ENCODE measurements around the gene DNAJB11. TPM values are rescaled to one million over a fixed set of nuclear protein-coding genes. Genes with fewer than 3 reads are reported as not detected.
"Not testable (repeated sequence)": the region's sequence is repeated elsewhere in the genome, so short reads cannot be mapped to it uniquely, and the experiment has no call there.

Gene DNAJB11
- total RNA-seq, 1 donor from 2014 or later: 37.8 TPM

DNA sequence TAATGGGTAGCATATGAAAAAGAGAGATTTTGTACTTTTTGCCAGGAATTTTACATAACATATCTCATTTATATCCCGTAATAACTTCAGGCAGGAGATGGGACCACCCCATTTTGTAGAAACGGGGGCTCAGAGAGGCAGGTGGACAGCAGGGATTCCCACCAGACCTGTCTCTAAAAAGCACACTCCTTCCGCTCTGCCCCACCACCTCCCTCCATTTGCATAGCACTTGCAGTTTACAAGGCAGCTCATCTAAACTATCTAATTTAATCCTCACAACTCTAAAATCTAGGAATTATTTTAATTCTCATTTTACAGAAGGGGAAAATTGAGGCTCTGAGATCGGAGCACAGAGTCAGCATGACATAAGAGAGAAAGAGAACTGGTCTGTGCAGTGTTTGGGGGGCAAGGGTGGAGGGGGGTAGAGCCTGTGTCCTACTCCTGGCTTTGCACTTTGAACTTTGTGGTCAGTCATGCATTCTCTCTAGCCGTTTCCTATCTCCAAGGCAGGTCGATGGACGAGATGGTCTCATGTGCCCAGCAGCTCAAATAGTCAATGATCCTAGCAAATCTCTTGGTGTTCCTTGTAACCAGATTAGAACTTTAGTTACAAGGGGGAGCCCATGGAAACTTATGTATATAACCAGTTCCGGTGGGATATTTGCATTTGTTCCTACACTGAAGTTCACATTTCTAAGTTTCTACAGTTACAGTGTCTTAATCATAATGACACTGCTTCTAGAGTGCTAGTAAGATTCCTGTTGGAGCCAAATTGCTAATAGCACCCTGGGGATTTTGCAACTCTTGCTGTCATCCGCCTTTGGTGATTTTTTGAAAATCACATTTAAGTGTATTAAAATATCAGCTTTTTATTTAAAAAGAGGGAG, 44.9 kb upstream of the DNAJB11 start:
- no peak for DNase-seq

DNA sequence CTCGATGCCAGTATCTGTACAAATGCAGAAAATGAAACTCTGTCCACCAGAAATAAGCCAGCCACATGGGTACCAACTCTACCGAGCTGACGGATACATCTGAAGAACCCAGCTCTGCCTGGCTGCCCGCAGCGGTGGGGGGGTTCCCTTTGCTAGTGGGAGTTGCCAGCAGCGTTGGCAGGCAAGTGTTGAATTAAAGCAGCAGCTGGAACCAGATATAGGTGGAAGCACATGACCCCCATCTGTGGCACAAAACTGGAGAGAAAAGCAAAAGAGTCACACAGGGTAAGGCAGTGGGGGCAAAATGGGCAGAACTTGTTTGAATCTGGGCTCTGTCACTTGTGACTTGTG, 44.3 kb upstream of the DNAJB11 start:
- TF ChIP-seq, protein P1, sequence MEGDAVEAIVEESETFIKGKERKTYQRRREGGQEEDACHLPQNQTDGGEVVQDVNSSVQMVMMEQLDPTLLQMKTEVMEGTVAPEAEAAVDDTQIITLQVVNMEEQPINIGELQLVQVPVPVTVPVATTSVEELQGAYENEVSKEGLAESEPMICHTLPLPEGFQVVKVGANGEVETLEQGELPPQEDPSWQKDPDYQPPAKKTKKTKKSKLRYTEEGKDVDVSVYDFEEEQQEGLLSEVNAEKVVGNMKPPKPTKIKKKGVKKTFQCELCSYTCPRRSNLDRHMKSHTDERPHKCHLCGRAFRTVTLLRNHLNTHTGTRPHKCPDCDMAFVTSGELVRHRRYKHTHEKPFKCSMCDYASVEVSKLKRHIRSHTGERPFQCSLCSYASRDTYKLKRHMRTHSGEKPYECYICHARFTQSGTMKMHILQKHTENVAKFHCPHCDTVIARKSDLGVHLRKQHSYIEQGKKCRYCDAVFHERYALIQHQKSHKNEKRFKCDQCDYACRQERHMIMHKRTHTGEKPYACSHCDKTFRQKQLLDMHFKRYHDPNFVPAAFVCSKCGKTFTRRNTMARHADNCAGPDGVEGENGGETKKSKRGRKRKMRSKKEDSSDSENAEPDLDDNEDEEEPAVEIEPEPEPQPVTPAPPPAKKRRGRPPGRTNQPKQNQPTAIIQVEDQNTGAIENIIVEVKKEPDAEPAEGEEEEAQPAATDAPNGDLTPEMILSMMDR (IDR thresholded peaks at IDR 0.05): no peak
- Histone ChIP-seq H3K9me3 (no peaks in the 10 kb centered on the region), H3K4me3 (no peak overlapping the region), H3K27ac (no peak overlapping the region), H3K4me1 (no peaks in the 10 kb centered on the region), H3K27me3 (ENCODE audit: low read depth) (no peaks in the 10 kb centered on the region), H3K36me3 (no peaks in the 10 kb centered on the region)
- intact Hi-C loops (cut with DNase I): no loop called here
- DNase-seq (no peak), ATAC-seq (no peak)

More for the DNA sequence above, 44.9 kb upstream of the DNAJB11 start:
- no peaks in the 10 kb centered on the region for H3K36me3 ChIP-seq
- intact Hi-C loops (cut with DNase I): no loop called here
- no peaks in the 10 kb centered on the region for H3K27me3 ChIP-seq (ENCODE audit: low read depth)
- no peak overlapping the region for H3K27ac ChIP-seq
- no peaks in the 10 kb centered on the region for H3K4me1 ChIP-seq
- H3K4me3 ChIP-seq: no peak overlapping the region
- no peak for ATAC-seq
- TF ChIP-seq, protein P1 (IDR thresholded peaks at IDR 0.05): no peak
- no peaks in the 10 kb centered on the region for H3K9me3 ChIP-seq

DNA sequence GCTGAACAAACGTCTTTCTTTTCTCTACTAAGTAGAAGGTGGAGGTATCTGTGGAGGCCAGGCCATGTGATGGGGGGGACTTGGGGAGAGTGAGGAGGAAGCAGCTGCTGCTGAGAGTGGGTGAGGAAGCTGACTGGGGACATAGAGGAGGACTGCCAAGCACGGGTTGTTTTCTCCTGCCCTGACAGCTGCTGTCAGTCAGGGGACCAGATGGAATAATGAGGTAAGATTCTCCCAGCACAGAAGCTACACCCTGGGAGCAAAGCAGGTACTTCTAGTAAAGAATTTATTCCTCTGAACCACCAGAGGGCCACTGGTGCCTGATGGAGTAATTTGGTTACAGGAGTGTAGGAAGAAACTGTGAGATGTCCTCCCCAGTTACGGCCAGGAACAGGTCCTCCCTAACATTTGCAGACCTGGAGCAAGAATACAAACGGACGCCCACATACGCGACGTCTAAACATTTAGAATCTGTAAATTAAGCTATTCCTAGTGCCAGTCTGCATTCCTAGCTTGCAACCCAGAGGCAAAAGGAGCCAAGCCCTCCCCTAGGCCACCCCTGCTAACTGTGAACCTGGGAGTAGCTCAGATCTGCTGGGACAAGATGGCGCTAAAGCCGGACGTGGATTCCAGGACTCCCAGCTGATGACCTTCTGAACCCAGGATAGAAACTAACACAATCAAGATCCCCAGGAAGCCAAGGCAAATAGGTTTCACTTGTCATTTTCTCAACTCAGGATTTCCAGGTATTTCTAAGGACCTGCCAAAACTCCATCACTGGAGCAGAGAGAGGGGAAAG, 41.1 kb upstream of the DNAJB11 start:
- TF ChIP-seq, protein P1 (IDR thresholded peaks at IDR 0.05): no peak
- ATAC-seq (no peak), DNase-seq (no peak)
- Histone ChIP-seq H3K36me3 (no peaks in the 10 kb centered on the region), H3K9me3 (no peaks in the 10 kb centered on the region), H3K4me3 (no peak overlapping the region), H3K27ac (no peak overlapping the region), H3K27me3 (ENCODE audit: low read depth) (no peaks in the 10 kb centered on the region), H3K4me1 (no peaks in the 10 kb centered on the region)
- intact Hi-C loops (cut with DNase I): no loop called here

DNA sequence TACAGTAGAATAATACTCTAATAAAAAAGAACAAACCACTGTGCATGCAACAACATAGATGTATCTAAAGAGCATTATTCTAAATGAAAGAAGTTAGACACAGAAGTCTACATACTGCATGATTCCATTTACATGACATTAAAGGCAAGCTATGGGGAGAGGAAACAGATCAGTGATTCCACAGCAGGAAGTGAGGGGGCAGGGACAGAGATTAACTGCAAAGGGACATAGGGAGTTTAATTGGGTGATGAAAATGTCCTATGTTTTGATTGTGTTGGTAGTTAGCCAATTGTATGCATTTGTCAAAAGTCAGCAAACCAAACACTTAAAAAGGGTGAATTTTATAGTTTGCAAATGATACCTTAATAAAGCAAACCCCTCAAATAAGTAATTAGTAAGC, 40.1 kb upstream of the DNAJB11 start:
- TF ChIP-seq, protein P1 (IDR thresholded peaks at IDR 0.05): no peak
- no peaks in the 10 kb centered on the region for H3K36me3 ChIP-seq
- ATAC-seq: no peak
- H3K4me1 ChIP-seq: no peaks in the 10 kb centered on the region
- DNase-seq: no peak
- no peak overlapping the region for H3K27ac ChIP-seq
- H3K9me3 ChIP-seq: no peaks in the 10 kb centered on the region
- no peaks in the 10 kb centered on the region for H3K27me3 ChIP-seq (ENCODE audit: low read depth)
- H3K4me3 ChIP-seq: no peak overlapping the region
- intact Hi-C loops (cut with DNase I): no loop called here

DNA sequence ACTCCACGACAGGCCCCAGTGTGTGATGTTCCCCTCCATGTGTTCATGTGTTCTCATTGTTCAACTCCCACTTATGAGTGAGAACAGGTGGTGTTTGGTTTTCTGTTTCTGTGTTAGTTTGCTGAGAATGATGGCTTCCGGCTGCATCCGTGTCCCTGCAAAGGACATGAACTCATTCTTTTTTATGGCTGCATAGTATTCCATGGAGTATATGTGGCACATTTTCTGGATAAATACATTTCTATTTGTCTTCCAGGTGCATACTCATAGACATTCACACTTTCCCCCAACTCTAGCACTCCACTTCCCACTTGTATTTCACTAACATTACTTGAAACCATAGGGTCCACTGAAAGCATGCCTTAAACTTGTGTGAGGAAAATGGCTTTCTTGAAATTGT, 38.8 kb upstream of the DNAJB11 start:
- ATAC-seq; H3K4me3 ChIP-seq; intact Hi-C loops (cut with DNase I); H3K27me3 ChIP-seq (ENCODE audit: low read depth); H3K36me3 ChIP-seq; H3K27ac ChIP-seq; H3K4me1 ChIP-seq; H3K9me3 ChIP-seq; DNase-seq: not testable (repeated sequence)

All from lower lobe of right lung (tissue), 2 donors.